ENCODE results near the gene NFIB.

NFIB gene

DNA sequence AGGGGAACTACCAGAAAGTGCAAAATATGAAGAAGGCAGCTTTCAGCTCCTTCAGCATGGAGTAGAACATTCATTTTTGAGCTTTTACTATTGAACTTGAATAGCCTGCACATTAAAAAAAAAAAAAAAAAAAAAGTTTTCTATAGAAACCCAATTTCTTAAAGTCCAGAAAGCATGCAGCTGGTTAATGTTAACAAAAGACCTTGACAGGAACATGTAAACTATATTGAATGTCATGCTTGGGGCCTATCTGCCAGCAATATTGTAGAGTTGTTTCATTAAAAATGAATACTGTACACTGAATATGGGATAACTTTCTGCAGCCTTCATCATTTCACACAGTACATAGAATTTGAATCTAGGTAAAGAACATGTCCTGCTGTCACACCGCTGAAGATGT is 230.6 kb downstream of the NFIB start:
- no peak overlapping the region for H3K27ac ChIP-seq (ENCODE audit: low read length)
- no peak overlapping the region for H3K4me2 ChIP-seq (ENCODE audit: low read depth, low read length)
- H3K9me2 ChIP-seq (replicated peaks; ENCODE audit: insufficient read depth, low read length): no peaks in the 10 kb centered on the region
- DNase-seq: no peak
- H3K79me2 ChIP-seq (ENCODE audit: low read length): no peaks in the 10 kb centered on the region
- no peak overlapping the region for H2AFZ ChIP-seq (ENCODE audit: low read length)
- no peak overlapping the region for H3K4me3 ChIP-seq (ENCODE audit: low read length)
- no peaks in the 10 kb centered on the region for H3K27me3 ChIP-seq (replicated peaks; ENCODE audit: insufficient read depth, low read length)
- H3K9me3 ChIP-seq (replicated peaks; ENCODE audit: insufficient read depth, low read length): no peaks in the 10 kb centered on the region
- H3K36me3 ChIP-seq (replicated peaks; ENCODE audit: insufficient read depth, low read length): no peaks in the 10 kb centered on the region
- no peaks in the 10 kb centered on the region for H3K4me1 ChIP-seq (ENCODE audit: low read length)
- TF ChIP-seq EZH2phosphoT487 (IDR thresholded peaks at IDR 0.05; ENCODE audit: low read length) (no peak), EZH2 (optimal IDR thresholded peaks at IDR 0.05; ENCODE audit: low read depth, low read length) (no peak)
- TF ChIP-seq, protein P1, sequence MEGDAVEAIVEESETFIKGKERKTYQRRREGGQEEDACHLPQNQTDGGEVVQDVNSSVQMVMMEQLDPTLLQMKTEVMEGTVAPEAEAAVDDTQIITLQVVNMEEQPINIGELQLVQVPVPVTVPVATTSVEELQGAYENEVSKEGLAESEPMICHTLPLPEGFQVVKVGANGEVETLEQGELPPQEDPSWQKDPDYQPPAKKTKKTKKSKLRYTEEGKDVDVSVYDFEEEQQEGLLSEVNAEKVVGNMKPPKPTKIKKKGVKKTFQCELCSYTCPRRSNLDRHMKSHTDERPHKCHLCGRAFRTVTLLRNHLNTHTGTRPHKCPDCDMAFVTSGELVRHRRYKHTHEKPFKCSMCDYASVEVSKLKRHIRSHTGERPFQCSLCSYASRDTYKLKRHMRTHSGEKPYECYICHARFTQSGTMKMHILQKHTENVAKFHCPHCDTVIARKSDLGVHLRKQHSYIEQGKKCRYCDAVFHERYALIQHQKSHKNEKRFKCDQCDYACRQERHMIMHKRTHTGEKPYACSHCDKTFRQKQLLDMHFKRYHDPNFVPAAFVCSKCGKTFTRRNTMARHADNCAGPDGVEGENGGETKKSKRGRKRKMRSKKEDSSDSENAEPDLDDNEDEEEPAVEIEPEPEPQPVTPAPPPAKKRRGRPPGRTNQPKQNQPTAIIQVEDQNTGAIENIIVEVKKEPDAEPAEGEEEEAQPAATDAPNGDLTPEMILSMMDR (IDR thresholded peaks at IDR 0.05; ENCODE audit: low read length): no peak
- H3K9ac ChIP-seq (ENCODE audit: low read length): no peak overlapping the region
- H4K20me1 ChIP-seq (ENCODE audit: insufficient read depth, low read length): no peaks in the 10 kb centered on the region
- H3F3A ChIP-seq (ENCODE audit: insufficient read depth, low read length): no peaks in the 10 kb centered on the region

DNA sequence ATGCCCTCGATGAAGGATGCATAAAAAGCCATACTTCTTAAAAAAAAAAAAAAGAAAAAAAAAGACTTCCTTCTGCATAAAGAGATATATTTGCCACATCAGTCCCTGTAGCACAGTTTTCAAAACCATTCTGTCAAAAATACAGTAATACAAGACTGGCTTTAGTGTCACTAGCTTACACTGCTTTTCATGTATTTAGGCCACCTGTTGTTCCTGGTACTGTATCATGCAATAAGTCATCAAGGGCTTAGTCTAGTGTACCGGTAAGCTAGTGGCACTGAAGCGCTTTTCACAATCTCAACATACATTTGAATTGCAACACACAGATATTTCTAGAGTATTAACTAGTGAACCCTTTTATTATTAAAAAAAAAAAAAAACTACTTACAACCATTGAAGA is 231.2 kb downstream of the NFIB start:
- Histone ChIP-seq H4K20me1 (ENCODE audit: insufficient read depth, low read length) (no peaks in the 10 kb centered on the region), H3F3A (ENCODE audit: insufficient read depth, low read length) (no peaks in the 10 kb centered on the region), H2AFZ (ENCODE audit: low read length) (no peak overlapping the region), H3K4me1 (ENCODE audit: low read length) (no peaks in the 10 kb centered on the region), H3K36me3 (replicated peaks; ENCODE audit: insufficient read depth, low read length) (no peaks in the 10 kb centered on the region), H3K9ac (ENCODE audit: low read length) (no peak overlapping the region), H3K27me3 (replicated peaks; ENCODE audit: insufficient read depth, low read length) (no peaks in the 10 kb centered on the region), H3K9me2 (replicated peaks; ENCODE audit: insufficient read depth, low read length) (no peaks in the 10 kb centered on the region), H3K79me2 (ENCODE audit: low read length) (no peaks in the 10 kb centered on the region), H3K27ac (ENCODE audit: low read length) (no peak overlapping the region), H3K4me2 (ENCODE audit: low read depth, low read length) (no peak overlapping the region), H3K9me3 (replicated peaks; ENCODE audit: insufficient read depth, low read length) (no peaks in the 10 kb centered on the region), H3K4me3 (ENCODE audit: low read length) (no peak overlapping the region)
- TF ChIP-seq EZH2 (optimal IDR thresholded peaks at IDR 0.05; ENCODE audit: low read depth, low read length) (no peak), EZH2phosphoT487 (IDR thresholded peaks at IDR 0.05; ENCODE audit: low read length) (no peak)
- TF ChIP-seq, protein P1 (IDR thresholded peaks at IDR 0.05; ENCODE audit: low read length): no peak
- no peak for DNase-seq

DNA sequence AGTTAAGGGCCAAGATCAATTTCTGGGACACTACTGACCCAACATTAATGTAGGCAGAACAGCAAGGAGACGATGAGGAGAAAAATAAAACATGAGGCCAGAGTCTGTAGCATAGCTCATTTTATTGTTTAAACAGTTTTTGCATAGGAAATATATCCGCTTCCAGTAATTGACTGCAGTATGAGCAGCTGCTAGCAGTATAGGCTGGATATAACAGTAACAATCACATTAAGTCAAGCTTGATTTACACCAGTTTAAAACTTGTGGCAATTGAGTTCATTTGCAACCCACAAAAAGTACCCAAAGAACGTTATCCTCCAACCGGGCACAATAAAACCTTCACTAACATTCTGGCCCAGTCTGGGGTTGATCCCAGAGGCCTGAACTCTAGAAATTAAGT is 232.2 kb downstream of the NFIB start:
- Histone ChIP-seq H3K4me1 (ENCODE audit: low read length) (no peaks in the 10 kb centered on the region), H3K9ac (ENCODE audit: low read length) (no peak overlapping the region), H3K79me2 (ENCODE audit: low read length) (no peaks in the 10 kb centered on the region), H3K9me3 (replicated peaks; ENCODE audit: insufficient read depth, low read length) (no peaks in the 10 kb centered on the region), H2AFZ (ENCODE audit: low read length) (no peak overlapping the region), H3K36me3 (replicated peaks; ENCODE audit: insufficient read depth, low read length) (no peaks in the 10 kb centered on the region), H3K4me2 (ENCODE audit: low read depth, low read length) (no peak overlapping the region), H3K4me3 (ENCODE audit: low read length) (no peak overlapping the region), H3K27me3 (replicated peaks; ENCODE audit: insufficient read depth, low read length) (no peaks in the 10 kb centered on the region), H3F3A (ENCODE audit: insufficient read depth, low read length) (no peaks in the 10 kb centered on the region), H4K20me1 (ENCODE audit: insufficient read depth, low read length) (no peaks in the 10 kb centered on the region), H3K27ac (ENCODE audit: low read length) (no peak overlapping the region), H3K9me2 (replicated peaks; ENCODE audit: insufficient read depth, low read length) (no peaks in the 10 kb centered on the region)
- DNase-seq: no peak
- no peak for TF ChIP-seq EZH2phosphoT487 (IDR thresholded peaks at IDR 0.05; ENCODE audit: low read length)
- TF ChIP-seq, protein P1 (IDR thresholded peaks at IDR 0.05; ENCODE audit: low read length): no peak
- TF ChIP-seq EZH2 (optimal IDR thresholded peaks at IDR 0.05; ENCODE audit: low read depth, low read length): no peak
